ENCODE measurements around the gene ECE2.

- no peak for TF ChIP-seq POLR2A (IDR thresholded peaks at IDR 0.05)
- no peak for TF ChIP-seq CTCF (IDR thresholded peaks at IDR 0.05)
Observed at GRCh38 chr3:184237211-184237610, 38.6 kb upstream of the ECE2 start.

Measured in right lobe of liver (tissue), 4 donors.